GM19025 (cell line): ENCODE data around the gene DNAH1.

ENCODE experiments used
- ATAC-seq: cut with Tn5 transposase; IDR thresholded peaks from one replicate; pipeline ENCODE4 v1.9.1; 2021; ENCODE audit warnings: mild to moderate bottlenecking, low read depth, moderate library complexity; ENCODE audit not compliant: unreplicated experiment

The DNAH1 gene

GRCh38 chr3:52290596-52291507, 25.3 kb upstream of the DNAH1 start:
- ATAC-seq = no peak

- no peak for ATAC-seq
Observed at GRCh38 chr3:52291508-52292181, 24.5 kb upstream of the DNAH1 start.

- ATAC-seq = no peak
Observed at GRCh38 chr3:52292247-52293065, 23.7 kb upstream of the DNAH1 start.

GRCh38 chr3:52293491-52294319, 22.4 kb upstream of the DNAH1 start:
- ATAC-seq = no peak

- no peak for ATAC-seq
Observed at GRCh38 chr3:52294320-52295150, 21.6 kb upstream of the DNAH1 start.

- no peak for ATAC-seq
Observed at GRCh38 chr3:52295671-52296208, 20.4 kb upstream of the DNAH1 start.

- no peak for ATAC-seq
Observed at GRCh38 chr3:52297242-52298148, 18.6 kb upstream of the DNAH1 start.

GRCh38 chr3:52298149-52299098, 17.7 kb upstream of the DNAH1 start:
- ATAC-seq = no peak

GRCh38 chr3:52299247-52299878, 16.8 kb upstream of the DNAH1 start:
- ATAC-seq = no peak

- no peak for ATAC-seq
Observed at GRCh38 chr3:52299879-52300611, 16.1 kb upstream of the DNAH1 start.

GRCh38 chr3:52302426-52303145, 13.5 kb upstream of the DNAH1 start:
- ATAC-seq = no peak

GRCh38 chr3:52303811-52304210, 12.3 kb upstream of the DNAH1 start:
- ATAC-seq = no peak

GRCh38 chr3:52305926-52306325, 10.2 kb upstream of the DNAH1 start:
- ATAC-seq = no peak

- ATAC-seq = no peak
Observed at GRCh38 chr3:52306978-52307377, 9.1 kb upstream of the DNAH1 start.

GRCh38 chr3:52308308-52308707, 7.8 kb upstream of the DNAH1 start:
- no peak for ATAC-seq
